ENCODE measurements around the gene ATF1.
"Not testable (repeated sequence)": the region's sequence is repeated elsewhere in the genome, so short reads cannot be mapped to it uniquely, and the experiment has no call there.

ATF1 gene

GRCh38 chr12:50790081-50790480 lies 26.2 kb downstream of the ATF1 start:
- no peak for DNase-seq (ENCODE audit: low read depth, low spot score)

- DNase-seq (ENCODE audit: low read depth, low spot score): no peak
These were observed 36.0 kb downstream of the ATF1 start for GRCh38 chr12:50799908-50800307.

DNA sequence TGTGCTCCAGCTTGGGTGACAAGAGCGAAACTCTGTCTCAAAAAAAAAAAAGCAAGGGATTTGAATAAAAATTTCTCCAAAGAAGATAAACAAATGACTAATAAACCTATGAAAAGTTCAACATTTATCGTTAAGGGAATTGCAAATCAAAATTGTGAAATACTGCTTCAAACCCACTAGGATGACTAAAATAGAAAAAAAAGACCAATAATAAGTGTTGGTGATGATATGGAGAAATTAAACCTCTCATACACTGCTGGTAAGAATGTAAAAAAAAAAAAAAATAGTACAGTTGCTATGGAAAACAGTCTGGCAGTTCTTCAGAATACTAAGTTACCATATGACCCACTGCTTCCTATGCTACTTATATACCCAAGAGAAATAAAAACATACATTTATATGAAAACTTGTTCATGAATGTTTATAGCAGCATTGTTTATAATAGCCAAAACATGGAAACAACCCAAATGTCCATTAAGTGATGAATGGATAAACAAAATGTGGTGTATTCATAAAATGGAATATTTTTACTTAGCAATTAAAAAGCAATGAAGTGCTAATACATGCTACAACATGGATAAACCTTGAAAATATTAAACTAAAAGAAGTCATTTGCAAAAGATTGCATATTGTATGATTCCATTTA lies 39.5 kb downstream of the ATF1 start:
- DNase-seq (ENCODE audit: low read depth, low spot score): no peak

DNA sequence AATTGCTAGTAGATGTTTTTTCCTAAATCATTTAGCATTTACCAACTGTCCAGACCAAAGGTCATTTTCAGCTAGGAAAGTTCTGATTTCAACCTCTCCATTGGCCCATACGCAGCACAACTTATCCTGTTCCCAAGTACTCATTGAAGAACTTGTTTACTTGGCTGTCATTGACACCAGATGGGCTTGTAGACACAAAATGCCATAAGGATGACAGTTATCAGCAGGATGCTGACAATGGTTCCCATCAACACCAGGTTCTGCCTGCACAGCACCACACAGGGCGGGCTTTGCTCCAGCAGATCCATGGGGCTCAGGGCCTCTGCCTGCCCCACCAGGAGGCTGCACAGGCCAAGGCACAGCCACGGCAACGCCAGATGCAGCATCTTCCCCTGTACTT lies 42.3 kb downstream of the ATF1 start:
- no peak for DNase-seq (ENCODE audit: low read depth, low spot score)

GRCh38 chr12:50809131-50809530 lies 45.2 kb downstream of the ATF1 start:
- DNase-seq (ENCODE audit: low read depth, low spot score): not testable (repeated sequence)

DNA sequence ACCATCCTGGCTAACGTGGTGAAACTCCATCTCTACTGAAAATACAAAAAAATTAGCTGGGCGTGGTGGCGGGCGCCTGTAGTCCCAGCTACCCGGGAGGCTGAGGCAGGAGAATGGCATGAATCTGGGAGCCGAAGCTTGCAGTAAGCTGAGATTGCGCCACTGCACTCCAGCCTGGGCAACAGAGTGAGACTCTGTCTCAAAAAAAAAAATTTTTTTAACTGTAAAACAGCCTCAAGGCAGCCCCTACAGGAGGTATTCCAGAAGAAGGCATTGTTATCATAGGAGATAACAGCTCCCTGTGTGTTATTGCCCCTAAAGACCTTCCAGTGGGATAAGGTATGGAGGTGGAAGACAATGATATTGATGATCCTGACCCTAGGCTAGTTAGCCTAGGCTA lies 51.0 kb downstream of the ATF1 start:
- DNase-seq (ENCODE audit: low read depth, low spot score): not testable (repeated sequence)

DNA sequence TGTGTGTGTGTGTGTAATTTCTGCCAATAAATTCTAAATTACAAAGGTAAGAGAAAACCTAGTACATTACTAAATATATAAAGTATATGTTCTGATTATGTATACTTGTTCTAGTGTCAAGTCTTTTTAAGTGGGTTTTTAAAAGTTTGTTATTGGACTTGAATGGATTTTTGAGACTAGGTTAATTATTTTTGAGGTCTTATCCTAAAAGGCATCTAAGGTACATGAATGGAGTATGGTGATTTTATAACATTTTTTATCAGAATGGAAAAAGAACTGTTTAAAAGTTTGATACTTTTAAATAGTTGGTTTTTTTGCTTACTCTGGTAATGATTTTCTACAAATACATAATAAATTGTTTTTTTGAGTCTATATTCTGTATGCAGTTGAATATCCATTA lies 56.3 kb downstream of the ATF1 start:
- no peak for DNase-seq (ENCODE audit: low read depth, low spot score)

DNA sequence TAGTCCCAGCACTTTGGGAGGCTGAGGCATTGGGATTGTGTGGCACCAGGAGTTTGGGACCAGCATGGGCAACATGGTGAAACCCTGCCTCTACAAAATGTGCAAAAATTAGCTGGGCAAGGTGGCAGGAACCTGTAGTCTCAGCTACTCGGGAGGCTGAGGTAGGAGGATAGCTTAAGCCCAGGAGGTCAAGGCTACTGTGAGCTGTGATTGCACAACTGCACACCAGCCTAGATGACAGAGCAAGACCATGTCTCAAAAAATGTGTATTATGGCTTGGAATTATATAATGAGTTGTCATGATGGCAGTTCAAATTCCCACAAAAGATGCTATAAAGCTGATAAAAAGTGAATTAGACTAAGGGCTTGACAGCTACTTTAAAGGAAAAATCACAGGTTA lies 58.2 kb downstream of the ATF1 start:
- no peak for DNase-seq (ENCODE audit: low read depth, low spot score)

GRCh38 chr12:50823724-50824123 lies 59.8 kb downstream of the ATF1 start:
- not testable (repeated sequence) for DNase-seq (ENCODE audit: low read depth, low spot score)

- DNase-seq (ENCODE audit: low read depth, low spot score): no peak
These were observed 61.0 kb downstream of the ATF1 start for GRCh38 chr12:50824914-50825313.

DNA sequence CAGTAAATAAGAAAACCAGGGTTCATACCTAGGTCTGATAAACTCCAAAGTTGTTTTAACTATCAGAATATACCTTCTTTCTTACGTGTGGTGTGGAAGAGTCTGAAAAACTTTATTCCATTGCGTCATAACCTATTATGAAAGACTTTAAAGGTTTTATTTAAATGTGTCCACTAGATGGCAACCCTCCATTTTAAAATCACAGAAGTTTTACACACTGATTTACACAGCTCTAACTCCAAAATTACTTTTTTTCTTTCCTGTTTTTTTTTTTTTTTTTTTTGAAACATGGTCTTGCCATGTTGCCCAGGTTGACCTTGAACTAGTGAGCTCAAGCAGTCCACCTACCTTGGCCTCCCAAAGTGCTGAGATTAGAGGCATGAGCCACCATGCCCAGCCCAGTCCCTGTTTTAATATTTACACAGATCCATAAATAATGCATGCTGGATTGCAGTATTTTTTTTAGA lies 61.5 kb downstream of the ATF1 start:
- peak; percentile 53 for DNase-seq (ENCODE audit: low read depth, low spot score)

GRCh38 chr12:50828121-50828520 lies 64.2 kb downstream of the ATF1 start:
- no peak for DNase-seq (ENCODE audit: low read depth, low spot score)

- DNase-seq (ENCODE audit: low read depth, low spot score): no peak
These were observed 65.0 kb downstream of the ATF1 start for GRCh38 chr12:50828886-50829285.

- not testable (repeated sequence) for DNase-seq (ENCODE audit: low read depth, low spot score)
These were observed 69.9 kb downstream of the ATF1 start for GRCh38 chr12:50833801-50834200.

- DNase-seq (ENCODE audit: low read depth, low spot score): no peak
These were observed 75.1 kb downstream of the ATF1 start for GRCh38 chr12:50839042-50839441.

DNA sequence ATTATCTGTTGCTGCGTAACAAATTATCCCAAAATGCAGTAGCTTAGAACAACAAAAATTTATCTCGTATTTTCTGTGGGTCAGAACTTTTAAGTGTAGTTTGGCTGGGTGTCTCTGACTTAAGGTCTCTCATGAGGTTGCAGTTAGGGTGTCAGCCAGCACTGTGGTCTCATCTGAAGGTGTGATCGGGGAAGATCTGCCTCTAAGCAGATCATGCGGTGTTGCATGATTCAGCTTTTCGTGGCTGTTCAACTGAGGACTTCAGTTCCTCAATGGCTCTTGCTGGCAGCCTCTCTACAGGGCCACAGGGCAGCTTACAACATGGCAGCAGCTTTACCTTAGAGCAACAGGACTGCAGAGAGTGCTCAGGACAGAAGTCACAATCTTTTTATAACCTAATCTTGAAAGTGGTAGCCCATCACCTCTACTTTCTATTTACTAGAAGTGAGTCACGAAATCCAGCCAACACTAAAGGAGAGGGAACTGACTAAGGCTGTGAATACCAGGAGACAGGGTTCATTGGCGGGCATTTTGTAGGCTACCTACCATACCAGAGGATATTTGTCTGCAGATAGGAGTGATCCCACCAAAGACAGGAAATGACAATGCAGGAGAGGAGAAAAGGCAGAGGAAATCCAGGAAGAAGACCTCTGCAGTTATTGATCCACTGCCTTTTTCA lies 77.0 kb downstream of the ATF1 start:
- DNase-seq (ENCODE audit: low read depth, low spot score): no peak

DNA sequence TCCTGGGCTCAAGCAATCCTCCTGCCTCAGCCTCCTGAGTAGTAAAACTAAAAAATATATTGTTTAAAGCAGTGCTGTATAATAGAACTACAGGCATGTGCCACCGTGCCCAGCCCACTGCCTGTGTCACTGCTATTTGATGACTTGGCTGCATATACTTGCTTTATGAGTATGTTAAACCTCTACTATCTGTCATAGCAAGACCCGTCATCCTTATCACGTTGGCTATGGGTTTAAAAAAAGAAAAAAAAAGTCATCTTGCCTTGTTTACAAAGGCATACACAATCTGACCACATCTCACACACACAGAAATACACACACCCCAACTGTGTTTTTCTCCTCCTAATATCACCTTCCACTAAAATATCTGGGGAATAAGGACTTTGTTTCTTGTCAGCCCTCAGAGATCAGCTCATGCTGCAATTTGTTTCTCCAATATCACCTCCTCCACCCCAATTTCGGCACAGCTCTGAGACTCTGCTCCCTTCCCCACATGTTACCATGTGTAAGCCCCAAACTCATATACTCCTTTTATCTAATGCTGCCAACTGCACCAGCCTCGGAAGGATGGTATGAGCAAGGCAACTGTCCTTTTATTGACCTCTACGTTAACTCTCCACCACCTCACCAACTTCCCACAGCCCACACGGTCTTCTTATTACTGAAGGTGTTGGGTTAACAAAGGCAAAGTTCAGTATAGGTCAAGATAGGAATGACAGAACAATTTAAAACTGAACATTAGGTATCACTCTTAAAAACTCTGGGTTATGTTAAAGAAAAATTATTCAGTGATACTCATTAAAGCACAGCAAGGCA lies 78.0 kb downstream of the ATF1 start:
- DNase-seq (ENCODE audit: low read depth, low spot score): no peak

DNA sequence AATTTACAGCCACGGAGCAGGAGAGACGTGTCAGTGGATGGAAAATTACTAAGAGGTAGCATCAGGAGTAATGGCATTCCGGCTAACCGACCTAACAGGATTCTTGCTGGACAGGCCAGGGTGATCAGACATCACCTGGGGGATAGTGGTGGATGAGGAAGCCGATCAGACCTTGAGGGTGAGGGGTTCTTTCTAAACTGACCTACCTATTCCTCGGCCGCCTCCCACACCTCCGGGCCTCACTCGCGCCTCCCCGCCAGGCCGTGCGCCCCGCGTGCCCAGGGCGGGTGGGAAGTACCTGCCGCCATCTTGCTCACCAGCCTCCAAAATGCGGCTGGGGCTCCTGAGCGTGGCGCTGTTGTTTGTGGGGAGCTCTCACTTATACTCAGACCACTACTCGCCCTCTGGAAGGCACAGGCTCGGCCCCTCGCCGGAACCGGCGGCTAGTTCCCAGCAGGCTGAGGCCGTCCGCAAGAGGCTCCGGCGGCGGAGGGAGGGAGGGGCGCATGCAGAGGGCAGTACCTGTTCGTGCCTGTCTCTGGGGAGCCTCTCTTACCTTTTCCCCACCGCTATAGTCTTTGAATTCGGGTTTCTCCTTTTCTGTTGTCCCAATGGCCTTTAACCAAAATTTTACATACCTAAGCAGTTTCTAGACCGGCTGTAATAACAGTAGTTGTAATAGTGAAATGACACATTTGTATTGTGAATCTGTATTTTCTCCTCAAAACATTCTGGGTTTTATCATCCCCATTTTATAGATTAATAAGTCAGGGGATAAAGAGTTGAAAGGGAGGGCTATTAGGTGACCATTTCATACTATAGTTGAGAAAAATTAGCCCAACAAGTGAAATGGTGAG lies 79.0 kb downstream of the ATF1 start, which contains the start of gene TMPRSS12:
Gene TMPRSS12 (plus strand): TSS at position 290 of the 857 bp plus-strand sequence. CDS start 39 bp downstream, at position 329.
- no peak for DNase-seq (ENCODE audit: low read depth, low spot score)

- DNase-seq (ENCODE audit: low read depth, low spot score): no peak
These were observed 81.2 kb downstream of the ATF1 start for GRCh38 chr12:50845021-50845647.

DNA sequence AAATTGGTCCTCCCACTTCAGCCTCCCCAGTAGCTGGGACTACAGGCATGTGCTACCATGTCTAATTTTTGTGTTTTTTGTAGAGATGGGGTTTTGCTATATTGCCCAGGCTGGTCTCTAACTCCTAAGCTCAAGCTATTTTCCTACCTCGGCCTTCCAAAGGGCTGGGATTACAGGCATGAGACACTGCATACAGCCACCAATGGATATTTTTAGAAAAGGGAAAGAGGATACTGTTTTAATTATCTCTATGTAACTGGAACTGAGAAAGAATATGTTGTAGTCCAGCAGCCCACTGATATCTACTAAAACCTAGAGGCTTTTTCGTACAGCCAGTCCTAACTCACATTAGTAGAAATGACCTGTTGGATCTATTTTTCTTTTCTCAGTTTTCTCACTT lies 85.1 kb downstream of the ATF1 start:
- no peak for DNase-seq (ENCODE audit: low read depth, low spot score)

DNA sequence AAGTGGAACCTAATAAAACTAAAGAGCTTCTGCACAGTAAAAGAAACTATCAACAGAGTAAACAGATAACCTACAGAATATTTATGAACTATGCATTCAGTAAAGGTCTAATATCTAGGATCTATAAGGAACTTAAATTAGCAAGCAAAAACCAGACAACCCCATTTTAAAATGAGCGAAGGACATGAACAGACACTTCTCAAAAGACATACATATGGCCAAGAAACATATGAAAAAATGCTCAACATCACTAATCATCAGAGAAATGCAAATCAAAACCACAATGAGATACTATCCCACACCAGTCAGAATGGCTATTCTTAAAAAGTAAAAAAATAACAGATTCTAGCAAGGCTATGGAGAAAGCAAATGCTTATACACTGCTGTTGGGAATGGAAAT lies 91.3 kb downstream of the ATF1 start:
- DNase-seq (ENCODE audit: low read depth, low spot score): not testable (repeated sequence)
